GM12878 (cell line): ENCODE results near the gene ITGB2. TPM values are rescaled to one million over a fixed set of nuclear protein-coding genes. Genes with fewer than 3 reads are reported as not detected.

Experiments
- ATAC-seq: fragments of 200-7000 bp; cut with Tn5 transposase; 3 replicates; pipeline ENCODE4 v1.9.1; 2020; ENCODE audit warnings: mild to moderate bottlenecking, moderate library complexity
- BruUV-seq: library from RNA; stranded (reverse); fragments of 400-500 nt; replicated peaks from 2 replicates; lab custom pipeline; 2021; lab: Mats Ljungman, UMichigan
- CTCF ChIA-PET: fragments of 300-600 bp; sonication (Branson Sonifier 250); formaldehyde crosslinking; extraction: SDS; loops from one replicate; lab custom pipeline; 2021; ENCODE audit warnings: inconsistent platforms; lab: Yijun Ruan, JAX
- POLR2A ChIA-PET: fragments of 350-600 bp; formaldehyde crosslinking; extraction: SDS; loops from one replicate; lab custom pipeline; 2021; ENCODE audit warnings: inconsistent platforms; lab: Charles Lee
- RAD21 ChIA-PET: fragments of 300-600 bp; sonication (Branson Sonifier 250); formaldehyde crosslinking; loops from one replicate; lab custom pipeline; 2023; ENCODE audit warnings: antibody characterized with exemption; ENCODE audit not compliant: unreplicated experiment; lab: Charles Lee
- SMC1A ChIA-PET: fragments of 300-600 bp; sonication (Branson Sonifier 250); formaldehyde crosslinking; loops from one replicate; lab custom pipeline; 2023; ENCODE audit not compliant: unreplicated experiment, uncharacterized antibody; lab: Charles Lee
- DNase-seq: peaks from one replicate; pipeline ENCODE4 v3.0.0-alpha.2; 2011; ENCODE audit warnings: low read depth, low spot score
- FAIRE-seq: peaks from 3 replicates; lab custom pipeline; 2011; peaks lifted over from hg19 to GRCh38; lab: Jason Lieb, UNC
- H2AFZ ChIP-seq: 2 replicates; pipeline ENCODE4 v1.6.0; 2011; ENCODE audit warnings: low read depth, low read length, control low read depth; ENCODE audit not compliant: control insufficient read depth
- H3K27ac ChIP-seq: 2 replicates; pipeline ENCODE4 v1.5.1; 2011; ENCODE audit warnings: control low read depth; ENCODE audit not compliant: control insufficient read depth, insufficient read depth
- H3K27me3 ChIP-seq, 2 experiments: replicated peaks in 1 of 2; 2 replicates each; pipeline versions ENCODE4 v1.6.0 to v1.6.1; 2011; ENCODE audit warnings: low read length in 1 of 2; ENCODE audit not compliant: control insufficient read depth in 2 of 2, insufficient read depth in 2 of 2
- H3K36me3 ChIP-seq, 2 experiments: 2 replicates each; pipeline ENCODE4 v1.5.1; 2011; ENCODE audit warnings: low read length in 1 of 2; ENCODE audit not compliant: control insufficient read depth in 2 of 2, insufficient read depth in 2 of 2
- H3K4me1 ChIP-seq: 2 replicates; pipeline ENCODE4 v1.6.1; 2011; ENCODE audit warnings: mild to moderate bottlenecking, low read length, moderate library complexity, mixed read lengths; ENCODE audit not compliant: control insufficient read depth, insufficient read depth
- H3K4me2 ChIP-seq: 2 replicates; pipeline ENCODE4 v1.6.0; 2011; ENCODE audit warnings: control low read depth; ENCODE audit not compliant: control insufficient read depth, insufficient read depth
- H3K4me3 ChIP-seq: fragments of 200-600 bp; sonication (generic); 2 replicates; pipeline ENCODE4 v1.5.1; 2016
- H3K79me2 ChIP-seq: 2 replicates; pipeline ENCODE4 v1.6.0; 2011; ENCODE audit warnings: low read length; ENCODE audit not compliant: control insufficient read depth, insufficient read depth
- H3K9ac ChIP-seq: 2 replicates; pipeline ENCODE4 v1.8.0; 2011; ENCODE audit warnings: low read length, control low read depth, mixed read lengths; ENCODE audit not compliant: control insufficient read depth, insufficient read depth
- H3K9me3 ChIP-seq: replicated peaks from 3 replicates; pipeline ENCODE4 v1.5.1; 2011; ENCODE audit warnings: mild to moderate bottlenecking, low read length; ENCODE audit not compliant: control insufficient read depth, insufficient read depth
- H4K20me1 ChIP-seq: 2 replicates; pipeline ENCODE4 v1.6.0; 2011; ENCODE audit not compliant: control insufficient read depth, insufficient read depth
- BCL3 ChIP-seq: IDR thresholded peaks from 2 replicates; pipeline ENCODE4 v1.6.1; 2011; ENCODE audit warnings: borderline replicate concordance, low read depth, mild to moderate bottlenecking, moderate library complexity, low read length; ENCODE audit not compliant: insufficient read depth, poor library complexity, severe bottlenecking
- CBX5 ChIP-seq: sonication (generic); IDR thresholded peaks from 2 replicates; pipeline ENCODE4 v1.6.1; 2016; ENCODE audit warnings: low read depth, moderate library complexity, mild to moderate bottlenecking, inconsistent platforms
- ELK1 ChIP-seq: IDR thresholded peaks from 2 replicates; pipeline ENCODE4 v1.6.1; 2012; ENCODE audit warnings: low read depth, low read length, improper control_type of control experiment
- HCFC1 ChIP-seq: fragments of 150-350 bp; IDR thresholded peaks from 2 replicates; pipeline ENCODE4 v1.6.1; 2014; ENCODE audit warnings: low read length
- HDAC2 ChIP-seq: fragments of 200-600 bp; sonication (generic); IDR thresholded peaks from 2 replicates; pipeline ENCODE4 v1.6.1; 2017
- IRF4 ChIP-seq: IDR thresholded peaks from 2 replicates; pipeline ENCODE4 v1.6.1; 2011; ENCODE audit warnings: low read depth, low read length
- KLF5 ChIP-seq: fragments of 450-650 bp; IDR thresholded peaks from 2 replicates; pipeline ENCODE4 v1.6.1; 2014; ENCODE audit warnings: mild to moderate bottlenecking; ENCODE audit not compliant: partially characterized antibody
- MYB ChIP-seq: fragments of 150-350 bp; IDR thresholded peaks from 2 replicates; pipeline ENCODE4 v1.6.1; 2014; ENCODE audit warnings: mild to moderate bottlenecking, low read depth, low read length, borderline replicate concordance
- NFYB ChIP-seq: IDR thresholded peaks from 2 replicates; pipeline ENCODE4 v1.6.1; 2011; ENCODE audit warnings: low read depth, mild to moderate bottlenecking, low read length, improper control_type of control experiment, moderate library complexity; ENCODE audit not compliant: insufficient read depth
- RAD21 ChIP-seq: IDR thresholded peaks from 2 replicates; pipeline ENCODE4 v1.6.1; 2011; ENCODE audit warnings: mild to moderate bottlenecking, low read depth, low read length, moderate library complexity; ENCODE audit not compliant: insufficient read depth
- RELA ChIP-seq: fragments of 450-650 bp; IDR thresholded peaks from 2 replicates; pipeline ENCODE4 v1.8.0; 2014; ENCODE audit warnings: borderline replicate concordance; ENCODE audit not compliant: partially characterized antibody
- TAF1 ChIP-seq: IDR thresholded peaks from 2 replicates; pipeline ENCODE4 v1.6.1; 2011; ENCODE audit warnings: mild to moderate bottlenecking, low read depth, low read length, borderline replicate concordance
- ZNF687 ChIP-seq: fragments of 450-650 bp; IDR thresholded peaks from 2 replicates; pipeline ENCODE4 v1.6.1; 2017; ENCODE audit warnings: mild to moderate bottlenecking, moderate library complexity
- ZZZ3 ChIP-seq: IDR thresholded peaks from 2 replicates; pipeline ENCODE4 v1.6.1; 2011; ENCODE audit warnings: low read depth; ENCODE audit not compliant: control insufficient read depth, insufficient read length
- WGBS: methylation state at CpG from one replicate; pipeline ENCODE4 v1.1.6; 2016; ENCODE audit warnings: low lambda C conversion rate; ENCODE audit not compliant: insufficient replicate concordance, insufficient coverage; ENCODE audit errors: missing lambda C conversion rate; 5-methylcytosine and 5-hydroxymethylcytosine counted together
- in situ Hi-C: fragments of 300-500 bp; cut with MboI; formaldehyde crosslinking; loops from 9 replicates; pipeline ENCODE4 v1.14.3; 2018; ENCODE audit warnings: mixed read lengths
- intact Hi-C: fragments of 100-400 bp; cut with micrococcal nuclease; formaldehyde crosslinking; loops from one replicate; pipeline ENCODE4 v1.14.2; 2022; ENCODE audit not compliant: unreplicated experiment
- polyA plus RNA-seq, 11 experiments: library from polyadenylated mRNA; depleted of rRNA in 4 of 11; unstranded in 6 of 11; stranded (reverse) in 5 of 11; fragments of >200 nt; fragmentation: Nextera tagmentation in 4 of 11; fragmentation: Illumina TruSeq in 1 of 11; extraction: Ambion mirVana in 4 of 11; extraction: Trizol in 1 of 11; gene quantifications; 1 replicate in 1 of 11; 2 replicates in 10 of 11; pipeline versions ENCODE4 v1.2.1 to v1.2.3, GENCODE V29; 2011 to 2016; ENCODE audit warnings: inconsistent platforms in 2 of 11, missing spikeins in 2 of 11, low read depth in 1 of 11
- total RNA-seq, 4 experiments: library from RNA; depleted of rRNA in 3 of 4; stranded (reverse); fragments of >200 nt in 3 of 4; fragmentation: Illumina TruSeq in 1 of 4; extraction: Trizol in 1 of 4; gene quantifications; 2 replicates each; pipeline versions ENCODE4 v1.2.1 to v1.2.3, GENCODE V29; 2013 to 2021

ITGB2 gene
- total and polyA plus RNA-seq, 10 of the 15 experiments (the other 5 are each of a cell fraction or from before 2014, with no cell fraction given): 8.0 to 172 (median 58.9) TPM

GRCh38 chr21:44947930-44948331 is 27.2 kb upstream of the ITGB2 start (continued):
- no peak for TF ChIP-seq ZNF687
- TF ChIP-seq RELA: no peak
- no peak for TF ChIP-seq HDAC2
- no peak for TF ChIP-seq TAF1

- RAD21 ChIA-PET: interaction anchor here (6.4 to 11.2 kb wide), 2 partner anchors 181 to 191 kb away, joined by 104 to 141 read pairs; no protein-coding TSS in a partner anchor
- no peak overlapping the region for H3K4me2 ChIP-seq
- no peak for TF ChIP-seq ZZZ3
- no peak for TF ChIP-seq ELK1
- TF ChIP-seq CBX5: no peak
- TF ChIP-seq IRF4: no peak
- TF ChIP-seq NFYB: no peak
- no peak for TF ChIP-seq RAD21
- no peak for TF ChIP-seq HCFC1
- no peak for TF ChIP-seq MYB
- no peak for TF ChIP-seq KLF5
- TF ChIP-seq BCL3: no peak
These were observed 26.6 kb upstream of the ITGB2 start for GRCh38 chr21:44947111-44947929.

More at GRCh38 chr21:44947111-44947929, 26.6 kb upstream of the ITGB2 start:
- Histone ChIP-seq H3K9ac (no peak overlapping the region), H3K4me3 (no peak overlapping the region), H4K20me1 (peaks cover 8% of the 10 kb centered on the region), H3K36me3 (peaks cover 3 to 32% of the 10 kb centered on the region in 2 experiments; a peak in 2 of 4 replicates), H3K4me1 (peaks cover 10% of the 10 kb centered on the region), H3K9me3 (no peaks in the 10 kb centered on the region), H2AFZ (no peak overlapping the region), H3K27ac (no peak overlapping the region), H3K27me3 (no peaks in the 10 kb centered on the region), H3K79me2 (peaks cover 14% of the 10 kb centered on the region)
- ChIA-PET SMC1A (interaction anchor here (3.6 to 12.3 kb wide), 2 partner anchors 179 to 190 kb away, joined by 48 to 153 read pairs; no protein-coding TSS in a partner anchor), CTCF (interaction anchor here (1.3 to 11.8 kb wide), 3 partner anchors 181 to 362 kb away, joined by 3 to 235 read pairs (median 219); no protein-coding TSS in a partner anchor), POLR2A (no interaction called here)
- in situ Hi-C loops (loop anchor here (5.0 kb wide), 2 partner anchors 180 to 880 kb away; no protein-coding TSS in a partner anchor), intact Hi-C loops (no loop called here)
- FAIRE-seq (no peak), ATAC-seq (no peak), DNase-seq (no peak)
- WGBS: 86% methylated on average over 22 of the region's 22 CpGs
- BruUV-seq: no TSS peak
